ENCODE results near the gene TCF3. TPM values are rescaled to one million over a fixed set of nuclear protein-coding genes. Genes with fewer than 3 reads are reported as not detected.

TCF3 gene
- total RNA-seq, 4 donors from 2014 or later = 61.0 to 105 (median 69.0) TPM

GRCh38 chr19:1591421-1592023 lies 60.9 kb downstream of the TCF3 start:
- H3K4me3 ChIP-seq (ENCODE audit: low read depth, poor library complexity, severe bottlenecking) = peak overlapping the region; percentile 86
- intact Hi-C loops (cut with DNase I; ENCODE audit: low total_unique reads) = no loop called here
- WGBS, 2 donors = 1% methylated on average over 30 to 31 of the region's 31 CpGs
- TF ChIP-seq, protein P1, sequence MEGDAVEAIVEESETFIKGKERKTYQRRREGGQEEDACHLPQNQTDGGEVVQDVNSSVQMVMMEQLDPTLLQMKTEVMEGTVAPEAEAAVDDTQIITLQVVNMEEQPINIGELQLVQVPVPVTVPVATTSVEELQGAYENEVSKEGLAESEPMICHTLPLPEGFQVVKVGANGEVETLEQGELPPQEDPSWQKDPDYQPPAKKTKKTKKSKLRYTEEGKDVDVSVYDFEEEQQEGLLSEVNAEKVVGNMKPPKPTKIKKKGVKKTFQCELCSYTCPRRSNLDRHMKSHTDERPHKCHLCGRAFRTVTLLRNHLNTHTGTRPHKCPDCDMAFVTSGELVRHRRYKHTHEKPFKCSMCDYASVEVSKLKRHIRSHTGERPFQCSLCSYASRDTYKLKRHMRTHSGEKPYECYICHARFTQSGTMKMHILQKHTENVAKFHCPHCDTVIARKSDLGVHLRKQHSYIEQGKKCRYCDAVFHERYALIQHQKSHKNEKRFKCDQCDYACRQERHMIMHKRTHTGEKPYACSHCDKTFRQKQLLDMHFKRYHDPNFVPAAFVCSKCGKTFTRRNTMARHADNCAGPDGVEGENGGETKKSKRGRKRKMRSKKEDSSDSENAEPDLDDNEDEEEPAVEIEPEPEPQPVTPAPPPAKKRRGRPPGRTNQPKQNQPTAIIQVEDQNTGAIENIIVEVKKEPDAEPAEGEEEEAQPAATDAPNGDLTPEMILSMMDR (IDR thresholded peaks at IDR 0.05) = no peak
- TF ChIP-seq POLR2A (IDR thresholded peaks at IDR 0.05) = no peak
- no peak for DNase-seq (ENCODE audit: low spot score in 2 of 2)

DNA sequence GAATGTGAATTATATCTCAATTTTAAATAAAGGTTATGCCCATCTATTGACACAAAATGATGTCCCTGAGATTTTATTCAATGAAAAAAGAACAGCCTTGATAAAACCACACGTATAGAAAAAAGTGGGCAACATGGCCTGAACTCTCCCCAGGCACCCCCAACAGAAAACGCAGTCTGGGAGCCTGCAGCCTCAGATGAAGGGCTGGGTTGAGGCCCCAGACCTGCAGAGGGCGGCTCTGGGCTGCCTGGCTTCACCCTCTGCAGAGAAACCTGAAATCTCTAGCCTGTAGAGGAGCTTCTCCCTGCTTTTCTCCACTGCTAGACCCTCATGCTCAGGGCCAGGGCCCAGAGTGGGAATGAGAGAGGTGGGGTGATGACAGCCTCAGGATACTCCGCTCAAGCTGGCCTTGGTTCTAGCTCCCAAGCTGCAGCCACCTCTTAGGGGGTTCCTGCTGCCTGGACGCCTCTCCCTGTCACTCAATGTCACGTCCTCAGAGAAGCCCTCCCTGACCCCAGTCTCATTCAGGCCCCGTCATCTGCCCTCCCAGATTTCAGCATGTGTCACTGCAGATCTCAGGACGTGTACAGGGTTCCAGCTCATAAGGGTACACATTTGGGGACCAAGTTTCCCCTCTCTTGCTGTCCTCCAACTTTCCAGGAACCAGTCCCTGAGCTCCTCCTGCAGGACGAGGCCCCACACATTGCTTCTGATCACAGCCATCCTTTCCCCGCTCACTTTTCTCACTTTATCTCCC lies 61.6 kb downstream of the TCF3 start:
- DNase-seq (ENCODE audit: low spot score in 2 of 2) = no peak
- H3K4me3 ChIP-seq (ENCODE audit: low read depth, poor library complexity, severe bottlenecking) = no peak overlapping the region
- intact Hi-C loops (cut with DNase I; ENCODE audit: low total_unique reads) = no loop called here
- 24 to 30% methylated on average over 10 of the region's 10 CpGs for WGBS, 2 donors
- TF ChIP-seq, protein P1 (IDR thresholded peaks at IDR 0.05) = no peak
- no peak for TF ChIP-seq POLR2A (IDR thresholded peaks at IDR 0.05)

GRCh38 chr19:1587872-1588271 lies 64.5 kb downstream of the TCF3 start:
- intact Hi-C loops (cut with DNase I; ENCODE audit: low total_unique reads) = no loop called here
- 50 to 58% methylated on average over 9 of the region's 9 CpGs for WGBS, 2 donors
- no peak overlapping the region for H3K4me3 ChIP-seq (ENCODE audit: low read depth, poor library complexity, severe bottlenecking)
- no peak for DNase-seq (ENCODE audit: low spot score in 2 of 2)
- TF ChIP-seq POLR2A (IDR thresholded peaks at IDR 0.05) = no peak
- TF ChIP-seq, protein P1 (IDR thresholded peaks at IDR 0.05) = no peak

GRCh38 chr19:1585243-1585580 lies 67.2 kb downstream of the TCF3 start:
- TF ChIP-seq POLR2A (IDR thresholded peaks at IDR 0.05) = no peak
- TF ChIP-seq, protein P1 (IDR thresholded peaks at IDR 0.05) = no peak
- intact Hi-C loops (cut with DNase I; ENCODE audit: low total_unique reads) = no loop called here
- no peak for DNase-seq (ENCODE audit: low spot score in 2 of 2)
- H3K4me3 ChIP-seq (ENCODE audit: low read depth, poor library complexity, severe bottlenecking) = no peak overlapping the region
- 90 to 92% methylated on average over 13 of the region's 13 CpGs for WGBS, 2 donors

GRCh38 chr19:1584500-1585242 lies 67.7 kb downstream of the TCF3 start:
- no peak overlapping the region for H3K4me3 ChIP-seq (ENCODE audit: low read depth, poor library complexity, severe bottlenecking)
- intact Hi-C loops (cut with DNase I; ENCODE audit: low total_unique reads) = no loop called here
- WGBS, 2 donors = 90 to 94% methylated on average over 55 to 80 of the region's 87 CpGs
- DNase-seq (ENCODE audit: low spot score in 2 of 2) = no peak
- TF ChIP-seq, protein P1 (IDR thresholded peaks at IDR 0.05) = no peak
- no peak for TF ChIP-seq POLR2A (IDR thresholded peaks at IDR 0.05)

Data from lower leg skin (tissue), 4 donors.